SK-N-SH treated with all-trans-retinoic acid at 6 μM for 48 hours (cell line): Measurements from ENCODE around the gene IFNA4.

Experiments used
- ISL1 ChIP-seq: fragments of 250-450 bp; sonication (Bioruptor Pico); IDR thresholded peaks from 2 replicates; pipeline ENCODE4 v2.1.2; 2022; ENCODE audit warnings: mild to moderate bottlenecking, moderate library complexity
- ZFP3 ChIP-seq: fragments of 250-450 bp; sonication (Bioruptor Pico); IDR thresholded peaks from 2 replicates; pipeline ENCODE4 v1.5.0; 2020; ENCODE audit warnings: mild to moderate bottlenecking, moderate library complexity
- TF ChIP-seq, protein P1 (sequence below): fragments of 250-450 bp; sonication (Bioruptor Pico); IDR thresholded peaks from 2 replicates; pipeline ENCODE4 v1.5.1; 2020; ENCODE audit warnings: low read depth, mild to moderate bottlenecking, moderate library complexity

DNA sequence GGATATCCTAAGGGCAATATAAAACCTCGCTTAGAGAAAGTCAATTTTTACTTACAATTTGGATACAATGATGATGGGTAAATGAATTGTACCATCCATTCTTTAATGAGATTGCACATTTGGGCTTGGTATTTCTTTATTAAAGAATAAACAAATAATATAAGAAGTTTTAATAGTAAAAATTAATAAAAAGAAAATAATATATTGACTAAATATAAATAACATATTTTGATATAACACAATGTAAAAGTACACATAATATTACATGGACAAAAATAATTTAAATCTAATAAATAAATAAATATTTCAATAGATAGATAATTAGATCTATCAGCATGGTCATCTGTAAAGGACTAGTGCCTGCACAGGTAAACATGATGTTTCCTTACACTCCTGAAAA lies 21.9 kb downstream of the IFNA4 start:
- no peak for TF ChIP-seq ZFP3
- no peak for TF ChIP-seq ISL1 (CRISPR knock-in tag)
- TF ChIP-seq, protein P1, sequence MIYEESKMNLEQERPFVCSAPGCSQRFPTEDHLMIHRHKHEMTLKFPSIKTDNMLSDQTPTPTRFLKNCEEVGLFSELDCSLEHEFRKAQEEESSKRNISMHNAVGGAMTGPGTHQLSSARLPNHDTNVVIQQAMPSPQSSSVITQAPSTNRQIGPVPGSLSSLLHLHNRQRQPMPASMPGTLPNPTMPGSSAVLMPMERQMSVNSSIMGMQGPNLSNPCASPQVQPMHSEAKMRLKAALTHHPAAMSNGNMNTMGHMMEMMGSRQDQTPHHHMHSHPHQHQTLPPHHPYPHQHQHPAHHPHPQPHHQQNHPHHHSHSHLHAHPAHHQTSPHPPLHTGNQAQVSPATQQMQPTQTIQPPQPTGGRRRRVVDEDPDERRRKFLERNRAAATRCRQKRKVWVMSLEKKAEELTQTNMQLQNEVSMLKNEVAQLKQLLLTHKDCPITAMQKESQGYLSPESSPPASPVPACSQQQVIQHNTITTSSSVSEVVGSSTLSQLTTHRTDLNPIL, result no peak
